ENCODE measurements around the gene PDE4D. TPM values are rescaled to one million over a fixed set of nuclear protein-coding genes. Genes with fewer than 3 reads are reported as not detected.

Gene PDE4D
- total and polyA plus RNA-seq, 12 donors: 1.2 to 18.9 (median 2.1) TPM

DNA sequence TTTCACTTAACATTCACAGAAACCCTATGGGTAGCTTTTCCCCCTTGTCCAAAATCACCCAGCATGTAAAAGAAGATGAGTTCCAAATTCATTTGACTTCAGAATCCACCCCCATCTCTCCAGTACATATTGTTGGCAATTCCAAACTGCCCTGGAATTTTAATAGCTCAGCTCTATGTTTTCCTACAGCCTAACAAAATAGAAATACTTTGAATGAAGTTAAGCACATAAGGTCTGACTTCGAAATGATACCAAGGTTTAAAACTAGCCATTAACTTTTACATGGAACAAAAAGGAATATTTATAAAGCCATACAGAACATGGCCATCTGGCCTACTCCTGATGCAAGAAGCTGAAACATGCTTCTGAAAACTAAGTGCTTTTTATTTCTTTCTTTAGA, 634.3 kb downstream of the PDE4D start:
- Histone ChIP-seq H3K27me3 (no peaks in the 10 kb centered on the region), H3K36me3 (replicated peaks in 1 of 2) (no peaks in the 10 kb centered on the region), H3K27ac (no peak overlapping the region), H3K4me3 (no peak overlapping the region), H3K4me1 (replicated peaks in 1 of 2) (no peaks in the 10 kb centered on the region), H3K9me3 (replicated peaks in 1 of 3) (no peaks in the 10 kb centered on the region)
- no peak for TF ChIP-seq POLR2A (IDR thresholded peaks at IDR 0.05)
- TF ChIP-seq, protein P1, sequence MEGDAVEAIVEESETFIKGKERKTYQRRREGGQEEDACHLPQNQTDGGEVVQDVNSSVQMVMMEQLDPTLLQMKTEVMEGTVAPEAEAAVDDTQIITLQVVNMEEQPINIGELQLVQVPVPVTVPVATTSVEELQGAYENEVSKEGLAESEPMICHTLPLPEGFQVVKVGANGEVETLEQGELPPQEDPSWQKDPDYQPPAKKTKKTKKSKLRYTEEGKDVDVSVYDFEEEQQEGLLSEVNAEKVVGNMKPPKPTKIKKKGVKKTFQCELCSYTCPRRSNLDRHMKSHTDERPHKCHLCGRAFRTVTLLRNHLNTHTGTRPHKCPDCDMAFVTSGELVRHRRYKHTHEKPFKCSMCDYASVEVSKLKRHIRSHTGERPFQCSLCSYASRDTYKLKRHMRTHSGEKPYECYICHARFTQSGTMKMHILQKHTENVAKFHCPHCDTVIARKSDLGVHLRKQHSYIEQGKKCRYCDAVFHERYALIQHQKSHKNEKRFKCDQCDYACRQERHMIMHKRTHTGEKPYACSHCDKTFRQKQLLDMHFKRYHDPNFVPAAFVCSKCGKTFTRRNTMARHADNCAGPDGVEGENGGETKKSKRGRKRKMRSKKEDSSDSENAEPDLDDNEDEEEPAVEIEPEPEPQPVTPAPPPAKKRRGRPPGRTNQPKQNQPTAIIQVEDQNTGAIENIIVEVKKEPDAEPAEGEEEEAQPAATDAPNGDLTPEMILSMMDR (IDR thresholded peaks at IDR 0.05): no peak
- intact Hi-C loops (cut with DNase I): no loop called here
- no peak for DNase-seq
- 58 to 82% (median 69%) methylated on average over 1 of the region's 1 CpG for WGBS, 4 donors

DNA sequence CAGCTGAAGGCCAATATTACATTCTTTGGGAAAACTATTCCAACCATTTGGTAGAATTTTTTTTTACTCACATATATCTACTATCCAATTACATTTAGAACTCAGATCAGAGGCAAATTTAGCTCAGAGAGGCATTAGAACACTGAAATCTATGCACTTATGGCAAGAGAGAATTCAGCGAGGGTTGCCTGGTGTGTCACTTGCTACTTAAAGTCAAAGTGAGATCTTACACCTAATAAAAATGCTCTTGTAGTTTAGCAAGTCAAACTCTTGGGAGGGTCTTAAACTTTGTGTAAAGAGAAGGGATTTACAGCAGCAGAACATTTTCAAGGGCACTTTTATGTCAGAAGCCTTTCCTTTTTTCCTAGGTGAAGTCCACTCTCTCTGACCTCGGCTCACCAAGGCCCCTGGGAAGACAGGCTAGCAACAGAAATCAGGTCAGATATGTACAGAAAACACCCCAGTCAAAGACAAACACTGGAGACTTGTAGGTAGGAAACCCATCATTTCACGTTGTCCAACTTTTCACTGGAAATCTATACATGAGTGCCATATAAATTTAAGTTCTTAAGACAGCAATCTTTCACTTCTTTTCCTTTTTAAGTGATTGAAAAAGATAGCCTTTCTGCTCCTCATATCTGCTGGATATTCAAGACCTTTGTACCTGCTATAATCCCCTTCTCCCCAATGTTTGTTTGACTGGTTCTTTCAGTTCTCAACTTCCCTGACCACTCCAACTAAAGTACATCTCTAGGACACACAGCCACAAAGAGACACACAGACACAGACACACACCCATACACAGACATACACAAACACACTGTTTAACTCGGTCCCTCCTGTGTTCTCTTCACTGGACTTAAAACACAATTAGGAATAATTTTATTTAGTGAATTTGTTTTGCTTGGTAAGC, 635.8 kb downstream of the PDE4D start:
- H3K4me1 ChIP-seq (replicated peaks in 1 of 2): no peaks in the 10 kb centered on the region
- H3K27me3 ChIP-seq: no peaks in the 10 kb centered on the region
- H3K4me3 ChIP-seq: no peak overlapping the region
- TF ChIP-seq, protein P1 (IDR thresholded peaks at IDR 0.05): no peak
- no peak for TF ChIP-seq POLR2A (IDR thresholded peaks at IDR 0.05)
- no peaks in the 10 kb centered on the region for H3K36me3 ChIP-seq (replicated peaks in 1 of 2)
- no peaks in the 10 kb centered on the region for H3K9me3 ChIP-seq (replicated peaks in 1 of 3)
- no peak overlapping the region for H3K27ac ChIP-seq
- intact Hi-C loops (cut with DNase I): no loop called here
- WGBS, 4 donors: 68 to 74% (median 71%) methylated on average over 4 of the region's 4 CpGs
- no peak for DNase-seq

DNA sequence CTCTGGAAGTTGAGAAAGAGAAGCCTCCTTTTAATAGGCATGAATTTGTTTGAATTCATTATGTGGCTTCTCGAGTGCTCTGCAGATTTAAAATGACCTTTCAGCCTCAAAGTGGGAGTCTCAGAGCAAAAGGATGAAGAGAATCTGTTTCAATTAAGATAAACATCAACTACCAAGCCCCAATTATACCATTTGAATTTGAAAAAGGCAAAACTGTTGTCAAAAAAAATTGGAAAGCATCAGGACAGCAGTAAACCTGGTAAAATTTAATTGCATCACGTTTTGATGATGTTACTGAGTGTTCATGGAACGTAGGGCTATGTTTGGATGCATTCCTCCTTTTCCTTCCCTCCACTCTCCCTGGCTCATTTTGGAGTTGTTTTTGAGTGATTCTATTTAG, 637.2 kb downstream of the PDE4D start:
- H3K27me3 ChIP-seq: no peaks in the 10 kb centered on the region
- no peak for TF ChIP-seq POLR2A (IDR thresholded peaks at IDR 0.05)
- TF ChIP-seq, protein P1 (IDR thresholded peaks at IDR 0.05): no peak
- intact Hi-C loops (cut with DNase I): no loop called here
- no peak for DNase-seq
- WGBS, 4 donors: 48 to 58% (median 52%) methylated on average over 3 of the region's 3 CpGs
- H3K36me3 ChIP-seq (replicated peaks in 1 of 2): no peaks in the 10 kb centered on the region
- no peaks in the 10 kb centered on the region for H3K9me3 ChIP-seq (replicated peaks in 1 of 3)
- H3K4me3 ChIP-seq: no peak overlapping the region
- H3K4me1 ChIP-seq (replicated peaks in 1 of 2): no peaks in the 10 kb centered on the region
- H3K27ac ChIP-seq: no peak overlapping the region

GRCh38 chr5:59254055-59254687, 639.4 kb downstream of the PDE4D start:
- Histone ChIP-seq H3K27ac (no peak overlapping the region), H3K4me1 (replicated peaks in 1 of 2) (no peaks in the 10 kb centered on the region)

More at GRCh38 chr5:59254055-59254687, 639.4 kb downstream of the PDE4D start:
- Histone ChIP-seq H3K9me3 (replicated peaks in 1 of 3) (no peaks in the 10 kb centered on the region), H3K4me3 (no peak overlapping the region), H3K27me3 (no peaks in the 10 kb centered on the region), H3K36me3 (replicated peaks in 1 of 2) (no peaks in the 10 kb centered on the region)
- no peak for TF ChIP-seq POLR2A (IDR thresholded peaks at IDR 0.05)
- TF ChIP-seq, protein P1 (IDR thresholded peaks at IDR 0.05): no peak
- 85 to 88% (median 86%) methylated on average over 2 of the region's 2 CpGs for WGBS, 4 donors
- intact Hi-C loops (cut with DNase I): no loop called here
- DNase-seq: no peak
